T-helper 1 cell treated with Interleukin-12 subunit alpha and Interleukin-12 subunit beta and Interleukin-4 antibody, amounts not matched to agents 30 μg/mL and 1 μg/mL, for 36 hours (primary cell): ENCODE data around the gene ACAT2.
A peak's percentile ranks its signal among the peaks of the same experiment; 100 is the strongest.

Experiments used
- H3K27ac Mint-ChIP-seq: one replicate; pipeline ENCODE4 v1.8.0; 2021; ENCODE audit warnings: mild to moderate bottlenecking, mixed read lengths
- H3K27me3 Mint-ChIP-seq: one replicate; pipeline ENCODE4 v1.8.0; 2021; ENCODE audit warnings: low read depth, mixed read lengths
- H3K36me3 Mint-ChIP-seq: one replicate; pipeline ENCODE4 v1.8.0; 2021; ENCODE audit warnings: low read depth, mixed read lengths
- H3K4me1 Mint-ChIP-seq: one replicate; pipeline ENCODE4 v1.8.0; 2021; ENCODE audit warnings: low read depth, mixed read lengths
- H3K4me3 Mint-ChIP-seq: one replicate; pipeline ENCODE4 v1.8.0; 2021; ENCODE audit warnings: mild to moderate bottlenecking, moderate library complexity, mixed read lengths
- H3K9me3 Mint-ChIP-seq: one replicate; pipeline ENCODE4 v1.8.0; 2021; ENCODE audit warnings: mixed read lengths

ACAT2 gene

DNA sequence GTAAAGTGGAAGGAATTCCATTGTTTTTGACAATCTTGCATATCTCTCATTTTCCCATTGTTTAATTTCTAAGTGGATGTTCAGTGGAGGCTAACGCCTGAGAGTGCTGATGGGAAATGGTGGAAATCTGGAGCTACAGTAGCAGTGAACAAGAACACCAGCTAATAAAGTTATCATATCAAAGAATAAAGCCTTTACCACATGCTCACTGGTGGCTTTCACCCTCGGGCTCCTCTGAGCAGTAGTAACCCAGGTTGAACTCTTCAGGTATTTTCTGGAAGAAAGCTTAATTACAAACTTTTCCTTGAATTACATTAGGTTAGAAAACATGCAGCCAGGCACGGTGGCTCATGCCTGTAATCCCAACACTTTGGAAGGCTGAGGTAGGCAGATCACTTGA lies 10.4 kb upstream of the ACAT2 start:
- Mint-ChIP-seq H3K9me3 (no peaks in the 10 kb centered on the region), H3K4me1 (no peaks in the 10 kb centered on the region), H3K27me3 (no peaks in the 10 kb centered on the region), H3K27ac (no peak overlapping the region), H3K36me3 (peaks cover 45% of the 10 kb centered on the region), H3K4me3 (no peak overlapping the region)

DNA sequence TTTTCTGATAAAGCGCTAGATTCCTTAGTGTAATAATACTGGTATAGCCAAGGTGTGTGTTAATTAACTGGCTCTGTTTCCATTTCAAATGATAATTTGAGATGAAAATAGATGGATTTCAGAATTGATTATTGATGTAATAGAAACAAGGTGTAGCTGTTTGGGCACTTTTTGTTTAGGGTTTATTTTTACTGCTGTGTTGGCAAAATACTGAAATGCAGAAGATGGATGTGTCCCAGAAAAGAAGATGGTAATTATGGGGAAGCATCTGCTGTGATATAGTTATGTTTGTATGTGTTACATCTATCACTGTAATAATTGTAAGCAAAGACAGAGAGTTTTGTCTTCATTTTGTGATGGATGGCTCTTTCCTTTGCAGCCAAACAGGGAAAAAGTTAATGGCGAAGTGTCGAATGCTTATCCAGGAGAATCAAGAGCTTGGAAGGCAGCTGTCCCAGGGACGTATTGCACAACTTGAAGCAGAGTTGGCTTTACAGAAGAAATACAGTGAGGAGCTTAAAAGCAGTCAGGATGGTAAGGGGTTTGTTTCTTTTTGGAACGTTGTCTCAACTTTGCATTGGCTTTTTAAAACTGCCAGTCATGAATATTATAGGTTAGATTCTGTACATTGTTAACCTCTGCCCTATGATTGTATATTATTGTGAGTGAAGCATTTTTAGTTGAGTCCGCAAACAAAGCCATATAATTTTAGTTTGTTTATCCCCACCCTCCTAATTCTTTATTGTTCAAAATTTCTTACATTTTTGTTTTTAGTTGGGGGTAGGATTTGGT lies 8.6 kb upstream of the ACAT2 start:
- H3K36me3 Mint-ChIP-seq, result peaks cover 48% of the 10 kb centered on the region
- H3K27me3 Mint-ChIP-seq, result no peaks in the 10 kb centered on the region
- peak overlapping the region; percentile 15 for H3K27ac Mint-ChIP-seq
- peaks cover 4% of the 10 kb centered on the region for H3K4me1 Mint-ChIP-seq
- no peak overlapping the region for H3K4me3 Mint-ChIP-seq
- H3K9me3 Mint-ChIP-seq, result no peaks in the 10 kb centered on the region

DNA sequence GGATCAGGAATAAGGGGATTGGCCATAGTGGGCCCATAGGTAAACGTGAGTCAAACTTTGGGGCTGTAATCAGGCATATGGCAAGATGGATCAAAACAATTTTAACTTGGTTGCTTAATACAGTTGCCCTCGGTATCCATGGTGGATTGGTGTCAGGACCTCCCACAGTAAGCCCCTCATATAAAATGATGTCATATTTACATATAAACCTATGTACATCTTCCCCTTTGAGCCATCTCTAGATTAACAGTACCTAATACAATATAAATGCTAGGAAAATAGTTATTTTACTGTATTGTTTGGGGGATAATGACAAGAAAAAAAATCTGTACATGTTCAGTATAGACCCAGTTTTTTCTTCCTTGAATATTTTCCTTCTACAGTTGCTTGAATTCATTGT lies 7.4 kb upstream of the ACAT2 start:
- no peak overlapping the region for H3K4me3 Mint-ChIP-seq
- H3K36me3 Mint-ChIP-seq, result peaks cover 42% of the 10 kb centered on the region
- H3K9me3 Mint-ChIP-seq, result no peaks in the 10 kb centered on the region
- H3K4me1 Mint-ChIP-seq, result peaks cover 7% of the 10 kb centered on the region
- H3K27ac Mint-ChIP-seq, result no peak overlapping the region
- H3K27me3 Mint-ChIP-seq, result no peaks in the 10 kb centered on the region

DNA sequence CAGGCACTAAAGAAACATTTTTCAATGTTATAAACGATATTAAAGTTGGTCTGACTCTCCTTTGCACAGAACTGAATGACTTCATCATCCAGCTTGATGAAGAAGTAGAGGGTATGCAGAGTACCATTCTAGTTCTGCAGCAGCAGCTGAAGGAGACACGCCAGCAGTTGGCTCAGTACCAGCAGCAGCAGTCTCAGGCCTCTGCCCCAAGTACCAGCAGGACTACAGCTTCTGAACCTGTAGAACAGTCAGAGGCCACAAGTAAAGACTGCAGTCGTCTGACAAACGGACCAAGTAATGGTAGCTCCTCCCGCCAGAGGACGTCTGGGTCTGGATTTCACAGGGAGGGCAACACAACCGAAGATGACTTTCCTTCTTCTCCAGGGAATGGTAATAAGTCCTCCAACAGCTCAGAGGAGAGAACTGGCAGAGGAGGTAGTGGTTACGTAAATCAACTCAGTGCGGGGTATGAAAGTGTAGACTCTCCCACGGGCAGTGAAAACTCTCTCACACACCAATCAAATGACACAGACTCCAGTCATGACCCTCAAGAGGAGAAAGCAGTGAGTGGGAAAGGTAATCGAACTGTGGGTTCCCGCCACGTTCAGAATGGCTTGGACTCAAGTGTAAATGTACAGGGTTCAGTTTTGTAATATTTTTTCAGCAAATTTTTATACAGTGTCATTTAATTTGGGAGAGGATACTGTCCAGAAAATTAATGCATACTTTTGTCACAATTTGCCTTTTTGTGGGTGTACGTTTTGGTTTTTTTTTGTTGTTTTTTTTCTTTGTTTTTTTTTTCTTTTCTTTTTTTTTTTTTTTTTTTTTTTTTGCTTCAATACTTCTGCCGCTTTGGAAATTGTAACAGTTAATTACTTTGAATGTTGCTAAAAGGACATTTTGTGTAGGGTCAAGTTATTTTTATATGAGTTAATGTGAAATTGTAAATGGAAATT lies 6.6 kb upstream of the ACAT2 start:
- Mint-ChIP-seq H3K4me3 (no peak overlapping the region), H3K36me3 (peaks cover 47% of the 10 kb centered on the region), H3K9me3 (no peaks in the 10 kb centered on the region), H3K27ac (no peak overlapping the region), H3K27me3 (no peaks in the 10 kb centered on the region), H3K4me1 (peaks cover 12% of the 10 kb centered on the region)

DNA sequence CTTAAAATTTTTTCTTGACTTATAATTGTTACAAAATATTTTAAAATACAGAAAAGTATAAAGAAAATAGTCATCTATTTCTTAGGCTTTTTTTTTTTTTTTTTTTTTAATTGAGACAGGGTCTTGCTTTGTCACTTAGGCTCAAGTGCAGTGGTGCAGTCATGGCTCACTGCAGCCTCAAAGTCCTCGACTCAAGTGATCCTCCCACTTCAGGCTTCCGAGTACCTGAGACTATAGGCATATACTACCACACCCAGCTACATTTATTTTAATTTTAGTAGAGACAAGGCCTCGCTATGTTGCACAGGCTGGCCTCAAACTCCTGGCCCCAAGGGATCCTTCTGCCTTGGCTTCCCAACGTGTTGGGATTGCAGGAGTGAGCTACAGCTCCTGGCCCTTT lies 5.3 kb upstream of the ACAT2 start:
- H3K36me3 Mint-ChIP-seq, result peaks cover 47% of the 10 kb centered on the region
- no peaks in the 10 kb centered on the region for H3K27me3 Mint-ChIP-seq
- H3K4me3 Mint-ChIP-seq, result no peak overlapping the region
- H3K9me3 Mint-ChIP-seq, result no peaks in the 10 kb centered on the region
- peaks cover 24% of the 10 kb centered on the region for H3K4me1 Mint-ChIP-seq
- H3K27ac Mint-ChIP-seq, result no peak overlapping the region

DNA sequence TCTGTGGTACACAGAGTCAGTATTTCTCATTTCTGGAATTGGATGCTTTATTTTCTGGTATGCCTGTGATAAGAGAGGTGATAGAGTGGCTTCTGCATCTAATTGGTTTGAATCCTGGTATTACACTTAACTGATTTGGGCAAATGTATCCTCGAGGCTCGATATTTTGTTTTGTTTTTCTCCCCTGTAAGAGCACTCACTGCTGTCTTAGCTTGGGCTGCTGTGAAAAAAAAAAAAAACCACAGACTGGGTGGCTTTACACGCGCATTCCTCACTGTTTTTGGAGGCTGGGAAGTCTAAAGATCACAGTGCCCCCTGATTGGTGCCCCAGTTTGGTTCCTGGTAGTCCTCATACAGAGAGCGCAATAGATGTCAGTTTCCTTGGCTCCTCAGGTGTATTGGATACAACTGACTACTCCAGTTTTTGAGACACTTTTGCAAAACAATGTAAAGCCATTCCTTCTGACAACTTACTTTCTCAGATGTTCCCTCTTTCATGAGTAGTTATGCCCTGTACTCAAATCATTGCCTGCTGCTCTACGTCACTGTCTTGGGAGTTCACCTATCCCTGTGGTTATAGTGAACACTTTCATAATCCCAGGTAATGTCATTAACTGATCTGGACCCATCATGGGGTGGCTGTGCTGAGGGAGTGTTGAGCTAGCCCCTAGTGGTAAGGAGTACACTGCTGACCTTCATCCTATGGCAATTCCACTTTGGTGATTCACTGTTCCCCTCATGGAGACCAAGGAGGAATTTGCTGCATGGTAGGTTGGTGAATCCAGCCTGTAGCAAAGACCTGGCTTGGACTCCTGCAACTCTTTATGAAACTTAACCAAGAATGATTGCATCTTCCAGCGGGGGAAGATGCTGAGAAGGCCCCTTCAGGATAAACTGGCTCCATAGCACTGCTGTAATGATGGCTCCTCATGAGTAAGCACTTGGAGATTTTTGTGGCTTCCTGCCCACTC lies 3.5 kb upstream of the ACAT2 start:
- no peak overlapping the region for H3K4me3 Mint-ChIP-seq
- no peaks in the 10 kb centered on the region for H3K27me3 Mint-ChIP-seq
- no peaks in the 10 kb centered on the region for H3K9me3 Mint-ChIP-seq
- peak overlapping the region; percentile 0 for H3K27ac Mint-ChIP-seq
- peaks cover 44% of the 10 kb centered on the region for H3K36me3 Mint-ChIP-seq
- H3K4me1 Mint-ChIP-seq, result peaks cover 30% of the 10 kb centered on the region

DNA sequence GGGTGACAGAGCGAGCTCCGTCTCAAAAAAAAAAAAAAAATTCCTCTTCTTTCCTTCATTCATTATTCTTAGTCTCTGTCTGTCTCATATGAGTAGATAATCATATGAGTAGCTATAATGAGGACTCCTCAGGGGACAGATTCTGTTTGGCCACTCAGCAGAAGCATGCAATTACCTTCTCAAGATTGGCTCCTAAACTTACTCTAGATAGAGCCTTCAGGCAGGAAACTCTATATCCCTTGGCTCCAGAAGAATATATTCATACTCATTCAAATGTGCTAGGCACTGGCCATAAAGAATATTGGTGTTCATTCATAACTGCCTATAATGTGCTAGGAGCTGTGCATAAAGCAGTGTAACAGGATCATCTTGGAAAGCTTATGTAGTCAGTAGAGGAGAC lies 2.2 kb upstream of the ACAT2 start:
- Mint-ChIP-seq H3K9me3 (no peaks in the 10 kb centered on the region), H3K4me1 (peaks cover 33% of the 10 kb centered on the region), H3K27ac (peak overlapping the region; percentile 76), H3K27me3 (no peaks in the 10 kb centered on the region), H3K36me3 (peaks cover 39% of the 10 kb centered on the region), H3K4me3 (peak overlapping the region; percentile 50)

DNA sequence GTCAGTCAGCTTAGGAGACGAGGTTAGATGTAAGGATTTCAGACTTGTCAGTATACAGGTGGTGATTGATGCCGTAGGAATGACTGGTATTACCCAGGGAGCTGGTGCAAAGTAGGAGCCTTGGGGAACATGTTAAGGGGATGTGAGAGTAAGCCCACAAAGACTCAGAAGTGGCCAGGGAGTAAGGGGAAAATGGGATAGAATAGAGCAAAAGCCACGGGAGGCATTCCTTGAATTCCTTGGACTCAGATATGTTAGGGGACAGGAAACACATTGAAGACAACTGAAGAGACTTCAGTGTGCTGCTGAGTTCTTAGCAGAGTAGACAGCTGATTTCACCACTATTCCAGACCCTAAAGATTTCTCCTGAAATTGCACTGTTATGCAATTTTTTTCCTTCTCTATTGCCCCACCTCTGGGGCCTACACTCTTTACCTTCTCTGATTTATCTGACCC lies 1.2 kb upstream of the ACAT2 start:
- Mint-ChIP-seq H3K27ac (peak overlapping the region; percentile 95), H3K4me1 (peaks cover 36% of the 10 kb centered on the region), H3K9me3 (no peaks in the 10 kb centered on the region), H3K36me3 (peaks cover 37% of the 10 kb centered on the region), H3K27me3 (no peaks in the 10 kb centered on the region), H3K4me3 (peak overlapping the region; percentile 87)

DNA sequence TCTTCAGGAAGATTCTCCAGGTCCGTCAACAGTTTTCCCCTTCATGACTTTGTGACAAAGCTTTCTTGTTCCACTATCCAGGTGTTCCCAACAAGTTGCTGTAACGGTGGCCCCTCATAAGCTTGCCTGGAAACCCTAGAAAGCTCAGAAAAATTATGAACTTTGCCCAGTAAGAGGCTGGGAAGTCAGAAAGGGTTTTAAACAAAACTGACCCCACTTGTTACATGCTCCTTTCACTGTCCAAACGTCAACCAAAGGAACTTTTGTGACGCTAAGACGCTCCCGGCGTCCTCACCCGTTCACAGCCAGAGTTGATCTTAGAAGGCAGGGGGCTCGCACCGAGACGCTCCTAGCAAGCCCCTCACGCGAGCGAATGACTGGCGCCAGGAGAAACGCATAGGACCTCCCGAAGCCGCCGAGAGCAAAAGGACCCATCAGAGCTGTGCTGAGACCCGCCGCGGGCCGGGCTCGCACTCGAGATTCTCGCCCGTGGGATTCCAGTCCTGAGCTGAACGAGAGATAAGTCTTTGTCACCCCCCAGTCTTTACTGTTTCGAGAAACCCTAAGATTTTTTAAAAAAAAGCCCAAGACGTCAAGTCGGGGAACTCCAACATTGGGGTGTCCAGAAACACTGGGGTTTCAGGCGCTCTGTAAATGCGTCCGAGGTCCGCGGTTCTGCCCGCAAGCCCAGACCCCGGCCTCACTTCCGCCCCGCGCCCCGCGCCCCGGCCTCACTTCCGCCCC lies 544 bp upstream of the ACAT2 start:
- Mint-ChIP-seq H3K27me3 (no peaks in the 10 kb centered on the region), H3K4me3 (peak overlapping the region; percentile 87), H3K27ac (peak overlapping the region; percentile 95), H3K9me3 (no peaks in the 10 kb centered on the region), H3K4me1 (peaks cover 38% of the 10 kb centered on the region), H3K36me3 (peaks cover 32% of the 10 kb centered on the region)

DNA sequence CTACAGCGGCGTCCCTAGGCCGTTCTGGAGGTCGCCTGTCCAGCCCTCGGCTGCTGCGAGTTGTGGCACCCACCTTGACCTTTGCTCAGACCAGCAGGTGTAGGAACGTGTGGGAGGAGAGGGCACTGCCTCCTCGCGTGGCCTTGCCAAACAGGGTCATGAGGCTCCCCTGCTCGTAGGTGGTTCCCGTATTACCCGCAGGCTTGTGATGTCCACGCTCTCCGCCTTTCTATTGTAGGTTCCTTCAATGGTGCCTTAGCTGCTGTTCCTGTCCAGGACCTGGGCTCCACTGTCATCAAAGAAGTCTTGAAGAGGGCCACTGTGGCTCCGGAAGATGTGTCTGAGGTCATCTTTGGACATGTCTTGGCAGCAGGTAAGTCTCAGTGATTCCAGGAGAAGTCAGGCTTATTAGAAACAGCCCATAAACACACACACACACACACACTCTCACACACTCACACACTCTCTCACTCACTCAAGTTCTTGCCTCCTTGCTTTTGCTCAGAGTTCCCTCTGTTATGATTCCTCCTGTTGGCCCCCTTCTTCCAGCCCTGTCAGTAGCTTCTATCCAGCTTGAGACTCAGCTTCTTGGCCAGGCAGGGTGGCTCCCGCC lies 942 bp downstream of the ACAT2 start:
- Mint-ChIP-seq H3K4me3 (peak overlapping the region; percentile 97), H3K36me3 (peaks cover 36% of the 10 kb centered on the region), H3K27ac (peak overlapping the region; percentile 98), H3K9me3 (no peaks in the 10 kb centered on the region), H3K27me3 (no peaks in the 10 kb centered on the region), H3K4me1 (peaks cover 37% of the 10 kb centered on the region)

DNA sequence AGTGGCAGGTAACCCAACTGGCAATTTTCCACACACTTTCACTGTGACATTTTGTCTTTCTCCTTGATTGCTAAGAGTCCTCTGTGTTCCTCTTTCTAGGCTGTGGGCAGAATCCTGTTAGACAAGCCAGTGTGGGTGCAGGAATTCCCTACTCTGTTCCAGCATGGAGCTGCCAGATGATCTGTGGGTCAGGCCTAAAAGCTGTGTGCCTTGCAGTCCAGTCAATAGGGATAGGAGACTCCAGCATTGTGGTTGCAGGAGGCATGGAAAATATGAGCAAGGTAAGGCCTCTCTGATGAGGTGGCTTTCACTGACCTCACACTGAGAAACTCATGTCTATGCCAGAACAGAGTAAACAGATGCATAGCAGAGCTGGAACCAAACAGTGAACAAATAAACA lies 5.1 kb downstream of the ACAT2 start:
- Mint-ChIP-seq H3K27ac (no peak overlapping the region), H3K4me3 (no peak overlapping the region), H3K9me3 (no peaks in the 10 kb centered on the region), H3K4me1 (peaks cover 24% of the 10 kb centered on the region), H3K36me3 (peaks cover 54% of the 10 kb centered on the region), H3K27me3 (no peaks in the 10 kb centered on the region)

DNA sequence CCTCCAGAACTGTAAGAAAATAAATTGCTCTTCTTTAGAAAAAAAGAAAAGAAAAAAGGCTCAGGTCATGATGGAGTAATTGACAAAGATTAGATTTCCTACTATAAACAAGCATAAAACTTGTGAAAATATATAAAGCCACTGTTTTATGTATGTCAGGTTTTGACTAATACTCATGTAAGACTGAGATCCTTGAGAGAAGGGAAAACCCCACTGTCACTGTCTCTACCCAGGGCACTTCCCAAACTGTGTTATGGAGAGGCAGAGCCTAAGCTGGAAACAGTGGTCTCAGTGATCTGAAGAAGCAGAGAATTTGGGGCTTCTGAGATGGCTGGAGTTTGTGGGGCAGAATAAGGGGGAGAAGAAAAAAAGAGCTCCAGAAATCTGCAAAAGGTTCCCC lies 7.6 kb downstream of the ACAT2 start:
- Mint-ChIP-seq H3K4me3 (no peak overlapping the region), H3K27ac (peak overlapping the region; percentile 36), H3K36me3 (peaks cover 63% of the 10 kb centered on the region), H3K27me3 (no peaks in the 10 kb centered on the region), H3K9me3 (no peaks in the 10 kb centered on the region), H3K4me1 (peaks cover 19% of the 10 kb centered on the region)

DNA sequence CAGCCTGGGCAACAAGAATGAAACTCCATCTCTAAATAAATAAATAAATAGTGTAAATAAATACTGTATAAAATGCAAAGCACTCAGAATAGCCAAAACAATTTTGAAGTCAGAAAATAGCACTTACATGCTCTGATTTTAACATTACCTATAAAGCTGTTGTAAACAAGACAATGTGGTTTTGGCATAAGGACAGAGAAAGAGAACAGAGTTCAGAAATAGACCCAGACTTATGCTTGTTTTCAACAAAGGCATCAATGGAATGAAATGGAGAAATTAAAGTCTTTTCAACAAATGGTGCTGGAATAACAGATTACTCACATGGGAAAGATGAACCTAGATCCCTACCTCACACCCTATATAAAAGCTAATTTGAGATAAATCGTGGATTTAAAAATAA lies 10.4 kb downstream of the ACAT2 start:
- Mint-ChIP-seq H3K4me1 (peaks cover 12% of the 10 kb centered on the region), H3K9me3 (no peaks in the 10 kb centered on the region), H3K36me3 (peaks cover 67% of the 10 kb centered on the region), H3K27me3 (no peaks in the 10 kb centered on the region), H3K27ac (no peak overlapping the region), H3K4me3 (no peak overlapping the region)
